T1000 (cell line): ENCODE results near the gene DNAJB2.
"Not testable (repeated sequence)": the region's sequence is repeated elsewhere in the genome, so short reads cannot be mapped to it uniquely, and the experiment has no call there.

Experiments used
- DNase-seq: peaks from one replicate; lab custom pipeline; 2025; ENCODE audit warnings: mixed read lengths; lab: John Stamatoyannopoulos, UW

Gene DNAJB2

DNA sequence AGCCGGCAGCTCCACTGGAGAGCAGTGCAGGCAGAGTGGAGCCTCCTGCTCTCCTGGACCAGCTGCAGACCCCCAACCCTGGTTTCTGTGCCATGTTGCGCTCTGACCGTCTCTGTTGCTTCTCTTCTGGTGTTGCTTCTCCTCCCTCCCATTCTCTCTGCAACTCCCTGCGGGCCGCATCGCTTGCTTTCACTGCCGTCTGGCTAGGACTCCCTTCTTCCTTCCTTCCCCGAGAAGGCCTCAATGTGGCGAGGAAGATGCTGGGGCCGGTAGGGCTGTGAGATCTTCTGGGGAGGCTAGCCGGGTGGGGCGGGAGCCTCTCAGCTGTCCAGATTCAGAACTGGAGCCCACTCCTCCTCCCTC, 6.2 kb downstream of the DNAJB2 start:
- DNase-seq = no peak

DNA sequence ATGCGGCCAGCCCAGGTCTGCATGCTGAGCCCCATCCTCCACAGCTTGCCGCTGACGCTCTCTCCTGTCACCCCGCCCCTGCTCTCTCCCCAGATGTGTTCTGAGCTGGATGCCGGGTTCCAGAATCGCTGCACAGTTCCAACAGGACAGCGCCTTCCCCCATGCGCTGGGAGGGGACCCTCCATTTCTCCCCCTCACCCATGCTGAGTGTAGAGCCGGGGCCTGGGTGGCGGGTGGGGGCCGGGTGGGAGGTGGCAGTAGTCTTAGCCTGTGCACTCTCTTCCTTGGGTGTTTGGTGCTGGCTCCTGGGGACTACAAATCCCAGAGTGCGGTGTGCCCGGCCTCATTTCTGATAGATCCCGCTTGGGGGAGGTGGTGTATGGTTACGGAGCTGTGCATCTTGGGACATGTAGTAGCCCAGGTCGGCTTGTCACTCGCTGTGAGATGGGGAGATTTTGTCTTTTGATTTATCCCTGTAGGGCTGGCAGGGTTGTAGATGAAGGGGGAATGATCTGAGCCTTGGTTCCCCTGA, 6.8 kb downstream of the DNAJB2 start:
- DNase-seq = no peak

DNA sequence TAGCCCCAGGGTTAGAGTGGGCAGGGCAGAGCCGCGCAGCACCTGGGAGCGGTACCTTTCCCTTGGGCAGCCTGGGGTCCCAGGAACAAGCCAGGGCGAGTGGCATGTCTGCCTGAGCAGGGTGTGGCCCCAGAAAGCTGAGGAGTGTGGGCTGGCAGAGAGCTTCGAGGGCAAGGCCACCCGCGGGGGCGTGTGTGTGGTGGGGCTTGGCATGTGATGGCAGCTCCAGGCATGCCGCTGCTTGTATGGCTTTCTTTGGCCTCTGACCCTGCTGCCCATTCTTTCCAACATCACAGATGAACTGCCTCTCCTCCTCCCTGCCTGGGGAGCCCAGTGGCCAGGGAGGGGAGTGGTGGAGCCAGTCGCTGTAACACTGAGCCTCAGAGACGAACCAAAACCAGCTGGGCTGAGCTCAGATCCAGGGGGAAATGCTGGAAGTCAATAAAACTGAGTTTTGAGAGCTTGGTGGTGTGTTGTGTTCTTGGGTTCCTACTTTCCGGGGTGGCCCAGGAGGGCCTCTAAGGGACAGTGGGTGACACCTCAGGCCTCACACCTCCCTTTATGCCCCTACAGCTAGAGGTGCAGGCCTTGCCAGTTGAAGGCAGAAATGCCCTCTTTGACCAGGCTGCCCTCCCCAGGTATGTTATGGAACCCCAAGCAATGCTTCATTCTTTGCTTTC, 7.4 kb downstream of the DNAJB2 start:
- DNase-seq = no peak

DNA sequence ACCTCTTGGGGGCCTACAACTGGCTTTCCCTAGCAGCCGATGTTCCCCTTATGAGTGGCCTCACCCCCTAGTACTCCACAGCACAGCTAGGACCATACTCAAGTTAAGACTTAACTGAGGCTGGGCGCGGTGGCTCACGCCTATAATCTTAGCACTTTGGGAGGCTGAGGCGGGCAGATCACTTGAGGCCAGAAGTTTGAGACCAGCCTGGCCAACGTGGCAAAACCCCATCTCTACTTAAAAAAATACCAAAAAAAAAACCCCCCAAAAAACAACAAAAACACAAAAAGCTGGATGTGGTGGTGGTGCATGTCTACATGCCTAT, 7.9 kb downstream of the DNAJB2 start:
- DNase-seq = not testable (repeated sequence)

DNA sequence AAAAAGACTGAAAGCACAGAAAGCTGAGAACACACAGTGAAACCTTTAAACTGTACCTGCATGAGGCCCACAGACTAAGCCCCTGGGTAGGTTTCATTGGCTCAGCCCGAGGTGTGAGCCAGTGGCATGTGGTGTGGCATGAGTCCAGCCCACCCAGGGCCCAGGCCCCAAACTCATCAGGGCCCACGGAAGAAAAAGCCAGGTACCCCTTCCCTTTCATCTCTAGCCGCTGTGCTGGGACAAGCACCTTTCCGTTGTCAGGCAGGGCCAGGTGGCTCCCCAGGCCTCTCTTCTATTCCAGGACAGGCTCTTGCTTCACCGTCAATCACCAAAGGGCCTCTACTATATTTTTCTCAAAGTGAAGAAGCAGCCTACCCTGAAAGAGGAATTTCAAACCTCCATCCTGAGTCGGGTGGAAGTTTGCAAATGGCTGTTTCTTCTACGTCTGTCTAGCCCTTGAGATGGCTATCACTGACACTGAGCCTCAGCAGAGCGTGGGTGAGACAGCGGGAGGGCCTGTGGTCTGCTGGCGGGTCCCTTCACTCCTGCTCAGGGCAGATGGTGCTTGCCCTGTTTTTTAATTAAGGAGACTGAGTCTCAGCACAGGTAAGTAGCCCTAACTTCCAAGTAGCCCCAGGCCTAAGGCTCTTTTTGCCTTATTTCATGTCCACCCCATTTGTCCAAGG, 8.6 kb downstream of the DNAJB2 start:
- no peak for DNase-seq

DNA sequence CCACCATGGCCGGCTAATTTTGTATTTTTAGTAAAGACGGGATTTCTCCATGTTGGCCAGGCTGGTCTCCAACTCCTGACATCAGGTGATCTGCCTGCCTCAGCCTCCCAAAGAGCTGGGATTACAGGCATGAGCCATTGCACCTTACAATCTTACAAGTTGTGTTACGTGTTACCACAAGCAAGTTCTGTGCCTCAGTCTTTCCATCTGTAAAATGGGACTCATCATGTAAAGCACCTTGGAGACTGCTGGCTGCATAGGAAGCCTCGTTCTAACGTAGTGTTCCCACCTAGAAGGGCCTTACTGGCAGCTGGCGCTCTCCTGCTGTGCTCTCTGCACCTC, 10.0 kb downstream of the DNAJB2 start:
- DNase-seq = no peak

DNA sequence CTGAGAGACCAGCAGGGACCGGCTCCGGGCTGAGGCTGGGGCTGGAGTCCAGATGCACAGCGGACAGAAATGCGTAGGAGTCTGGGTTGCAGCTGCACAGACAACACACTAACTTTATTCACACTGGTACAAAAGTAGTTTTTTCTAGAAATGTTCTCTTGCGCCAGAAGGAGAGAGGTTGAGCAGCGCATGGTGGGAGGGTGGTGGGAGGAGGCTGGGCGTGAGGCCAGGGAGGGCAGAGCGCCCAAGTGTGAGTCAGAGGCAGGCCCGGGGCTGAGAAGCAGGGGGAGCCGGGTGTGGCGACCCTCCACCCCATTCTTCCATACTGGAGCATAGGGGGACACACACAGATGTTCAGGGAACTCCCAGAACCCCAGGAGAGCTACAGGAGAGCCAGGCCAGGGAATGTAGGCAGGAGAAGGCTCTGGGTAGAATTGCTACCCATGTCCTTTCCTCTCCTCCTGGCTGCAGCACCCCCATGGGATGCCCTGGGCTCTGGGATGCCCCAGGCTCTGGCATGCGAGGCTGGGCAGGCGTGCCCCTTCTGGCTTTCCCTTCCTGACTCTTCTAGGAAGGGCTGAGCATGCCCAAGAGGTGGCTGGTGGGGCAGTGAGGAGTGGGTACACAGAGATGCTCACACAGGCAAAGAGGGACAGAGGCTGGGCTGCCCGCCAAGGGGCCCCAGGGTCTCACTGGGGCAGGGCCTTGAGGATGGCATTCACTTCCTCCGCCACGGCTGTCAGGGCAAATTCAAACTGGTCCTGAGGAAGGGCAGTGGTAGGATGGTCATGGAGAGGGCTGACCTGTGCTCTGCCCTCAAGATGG, 10.6 kb downstream of the DNAJB2 start:
- peak; percentile 79 for DNase-seq

DNA sequence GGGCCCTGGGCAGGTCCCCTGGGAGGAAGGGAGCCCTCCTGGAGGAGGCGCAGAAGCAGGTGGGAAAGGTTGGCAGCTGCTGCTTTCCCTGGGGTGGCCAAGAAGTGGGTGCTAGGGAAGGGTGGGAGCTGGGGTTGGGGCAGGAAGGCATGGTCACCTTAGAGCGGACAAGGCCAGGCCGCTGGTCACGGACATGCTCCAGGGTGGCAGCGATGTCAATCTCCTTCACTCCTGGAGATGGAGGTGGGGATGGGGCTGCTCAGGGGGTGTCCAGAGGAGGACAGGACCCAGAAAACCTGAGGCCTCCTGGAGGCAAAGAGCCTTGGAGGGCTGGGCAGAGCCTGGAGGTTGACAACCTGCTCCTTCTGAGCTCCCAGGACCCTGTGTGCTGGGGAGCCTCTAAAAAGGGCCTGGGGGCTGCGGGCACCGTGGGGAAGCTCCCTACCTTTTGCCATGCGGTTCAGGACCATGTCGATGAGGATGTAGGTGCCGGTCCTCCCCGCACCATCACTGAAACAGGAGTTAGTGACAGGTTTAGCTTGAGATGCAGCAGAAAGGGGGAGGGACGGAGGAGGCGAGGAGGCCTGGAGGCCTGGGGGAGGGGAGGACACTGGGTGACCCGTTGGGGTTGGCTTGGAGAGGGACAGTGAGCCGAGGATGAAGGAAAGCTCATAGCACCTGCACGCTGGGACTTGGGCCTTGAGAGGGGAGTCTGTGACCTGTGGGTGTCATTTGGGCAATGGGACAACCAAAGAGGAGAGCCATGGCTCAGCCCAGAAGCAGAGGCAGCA, 11.4 kb downstream of the DNAJB2 start:
- no peak for DNase-seq

DNA sequence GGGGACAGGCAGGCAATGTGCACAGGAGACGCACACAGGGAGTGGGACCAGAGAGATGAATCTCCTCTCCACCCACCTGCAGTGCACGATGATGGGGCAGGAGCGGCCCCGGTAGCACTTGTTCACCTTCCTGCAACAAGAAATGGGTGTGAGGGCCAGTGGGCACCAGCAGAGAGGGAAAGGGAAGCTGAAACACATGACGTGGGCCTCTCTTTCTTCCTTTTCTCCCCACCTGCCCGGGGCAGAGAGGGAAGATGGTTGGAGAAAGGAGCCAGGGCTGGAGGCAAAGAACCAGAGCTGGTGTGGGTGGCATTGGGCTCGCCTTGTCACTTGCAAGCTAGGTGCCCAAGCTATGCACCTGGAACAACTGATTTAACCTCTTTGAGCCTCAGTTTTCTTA, 12.2 kb downstream of the DNAJB2 start:
- no peak for DNase-seq

DNA sequence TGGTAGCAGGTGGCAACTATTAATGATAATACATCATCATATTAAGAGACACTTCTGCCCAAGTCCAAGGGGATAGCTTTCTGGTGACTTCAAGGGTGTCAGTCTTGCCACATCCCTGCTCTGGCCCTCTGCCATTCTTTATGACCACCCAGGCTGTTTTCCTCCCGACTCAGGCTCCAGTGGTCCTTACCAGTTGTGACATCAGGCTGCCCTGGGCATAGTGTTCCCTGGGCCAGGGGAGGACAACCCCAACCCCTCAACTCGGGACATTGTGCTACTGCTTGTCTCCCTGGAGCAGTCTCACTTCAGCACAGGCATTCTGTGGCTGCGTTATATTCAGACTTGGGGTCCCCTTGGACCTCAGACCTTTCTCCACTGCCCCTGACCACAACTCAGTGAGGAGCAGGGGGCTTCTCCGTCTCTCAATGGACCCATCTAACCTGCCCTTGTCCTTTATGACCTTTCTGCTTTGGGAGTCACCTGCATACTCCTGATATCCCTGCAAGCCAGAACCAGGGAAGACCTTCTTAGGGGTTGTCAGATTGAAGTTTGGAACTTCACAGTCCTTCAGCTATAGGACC, 12.8 kb downstream of the DNAJB2 start:
- no peak for DNase-seq

DNA sequence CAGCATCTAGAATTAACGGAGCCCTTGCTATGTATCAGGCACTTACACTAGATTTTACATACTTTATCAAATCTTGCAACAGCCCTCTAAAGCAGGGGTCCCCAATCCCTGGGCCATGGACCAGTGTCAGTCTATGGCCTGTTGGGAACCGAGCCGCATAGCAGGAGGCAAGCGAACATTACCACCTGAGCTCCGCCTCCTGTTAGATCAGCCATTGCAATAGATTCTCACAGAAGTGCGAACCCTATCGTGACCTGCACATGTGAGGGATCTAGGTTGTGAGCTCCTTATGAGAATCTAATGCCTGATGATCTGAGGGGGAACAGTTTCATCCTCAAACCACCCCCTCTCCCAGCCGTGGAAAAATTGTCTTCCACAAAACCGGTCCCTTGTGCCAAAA, 13.4 kb downstream of the DNAJB2 start:
- no peak for DNase-seq

DNA sequence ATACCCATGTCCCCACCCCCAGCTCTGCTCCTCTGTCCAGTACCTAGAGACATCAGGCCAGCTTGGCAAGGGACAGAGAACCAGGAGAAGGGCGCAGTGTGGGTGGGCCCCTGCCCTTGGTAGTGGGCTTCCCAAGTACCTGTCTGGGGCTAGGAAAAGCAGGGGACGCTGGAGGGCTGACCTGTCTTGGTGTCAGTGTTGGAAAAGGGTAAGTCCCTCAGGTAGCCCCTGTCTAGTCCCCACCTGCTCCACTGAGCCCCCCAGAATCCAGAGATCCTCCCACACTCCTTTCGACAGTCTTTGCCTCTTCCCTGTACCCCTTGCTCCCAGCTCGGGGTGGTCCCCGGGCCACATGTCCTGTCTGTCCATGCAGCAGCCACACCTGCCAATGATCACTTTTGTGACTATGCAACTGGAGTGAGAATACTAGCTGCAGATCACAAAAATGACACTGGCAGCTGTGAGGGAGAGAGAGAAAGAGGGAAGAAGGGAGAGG, 14.6 kb downstream of the DNAJB2 start:
- DNase-seq = no peak

DNA sequence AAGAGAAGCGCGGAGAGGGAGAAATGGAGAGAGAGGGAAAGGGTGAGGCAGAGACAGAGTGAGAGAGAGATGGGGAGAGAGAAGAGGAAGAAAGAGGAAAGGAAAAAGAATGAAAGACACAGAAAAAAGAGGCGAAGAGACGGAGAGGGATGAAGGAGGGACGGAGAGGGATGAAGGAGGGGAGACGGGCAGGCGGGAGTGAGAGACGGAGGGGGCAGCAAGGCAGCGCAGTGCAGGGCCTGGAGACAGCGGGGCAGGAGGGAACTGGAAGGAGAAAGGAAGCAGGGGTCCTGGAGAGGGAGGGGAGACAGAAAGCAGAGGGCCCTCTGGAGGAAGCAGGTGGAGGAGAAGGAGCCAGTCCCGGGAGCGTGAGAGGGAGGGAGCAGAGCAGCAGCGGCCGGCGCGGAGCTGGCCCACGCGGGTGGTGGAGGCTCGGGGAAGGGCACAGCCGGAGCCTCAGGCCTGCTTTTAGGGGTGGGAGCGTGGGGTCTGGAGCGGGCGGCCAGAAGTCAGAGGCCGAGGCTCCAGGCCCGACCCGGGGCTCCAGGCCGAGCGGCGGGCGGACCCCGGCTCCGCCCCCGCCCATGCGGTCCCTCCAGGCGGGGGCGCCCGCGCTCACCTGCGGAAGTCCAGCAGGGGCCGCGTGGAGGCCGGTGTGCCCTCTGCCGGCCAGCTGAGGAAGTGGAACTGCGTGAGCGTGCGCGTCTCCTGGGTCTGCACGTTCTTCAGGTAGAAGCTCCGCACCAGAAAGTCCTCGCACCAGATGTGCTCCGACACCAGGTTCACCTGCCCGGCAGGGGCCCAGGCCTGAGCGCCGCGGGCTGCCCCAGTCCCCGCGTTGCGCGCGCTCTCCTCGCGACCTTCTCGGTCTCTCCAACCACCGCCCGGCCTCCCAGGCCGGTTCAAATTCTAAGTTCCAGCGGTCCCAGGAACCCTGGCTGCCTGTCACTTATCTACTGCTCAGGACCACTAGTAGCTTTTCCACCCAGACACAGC, 15.5 kb downstream of the DNAJB2 start:
- DNase-seq = peak; percentile 63

DNA sequence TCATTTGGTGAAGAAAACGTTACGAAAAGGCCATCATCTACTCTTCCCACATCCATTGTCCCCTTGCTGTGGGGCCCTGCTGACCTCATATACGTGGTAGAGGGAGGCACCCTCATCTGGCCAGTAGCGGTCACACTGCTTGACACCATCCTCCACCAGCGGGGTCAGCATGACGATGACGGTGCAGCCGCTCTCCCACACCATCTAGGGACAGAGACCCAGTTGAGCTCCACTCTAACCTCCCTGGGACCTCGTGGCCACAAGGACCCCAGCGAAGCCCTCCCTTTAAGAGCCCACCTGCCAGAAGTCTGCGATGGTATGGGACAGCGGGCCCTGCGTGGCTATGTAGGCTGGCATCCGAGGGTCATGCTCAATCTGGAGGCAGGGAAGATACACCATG, 17.0 kb downstream of the DNAJB2 start:
- DNase-seq = no peak

DNA sequence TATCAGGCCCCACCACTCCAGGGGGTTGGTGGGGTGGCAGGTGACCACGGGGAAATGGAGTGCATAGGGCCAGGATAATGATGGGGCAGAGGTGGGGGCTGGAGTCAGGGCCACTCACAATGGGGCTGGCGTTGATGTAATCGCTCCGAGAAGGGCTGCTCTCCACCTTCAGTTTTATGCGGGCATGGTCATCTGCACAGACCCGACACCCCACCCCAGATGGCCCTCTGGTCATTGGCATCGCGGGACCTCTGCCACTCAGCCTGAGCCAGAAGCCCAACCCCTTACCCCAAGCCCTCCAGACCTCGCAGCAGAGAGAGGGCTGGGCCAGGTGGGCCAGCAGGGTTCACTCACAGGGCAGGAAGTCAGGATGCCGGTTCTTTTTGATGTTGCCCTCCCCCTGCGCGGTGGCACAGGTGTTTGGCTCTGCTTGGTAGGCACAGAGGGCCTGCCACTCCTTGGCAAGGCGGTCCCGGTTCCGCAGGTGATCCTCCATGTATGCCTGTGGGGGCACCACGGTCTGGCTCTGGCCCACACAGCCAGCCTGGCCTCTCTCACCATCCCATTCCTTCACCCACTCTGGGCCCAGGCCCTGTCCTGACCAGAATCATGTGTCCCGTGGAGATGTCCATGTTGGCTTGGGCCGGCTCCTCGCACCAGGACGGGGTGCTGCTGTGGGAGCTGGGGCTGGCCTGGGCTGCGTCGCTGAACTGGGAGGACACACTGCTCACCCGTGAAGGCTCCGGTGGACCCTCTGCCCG, 17.6 kb downstream of the DNAJB2 start:
- no peak for DNase-seq

DNA sequence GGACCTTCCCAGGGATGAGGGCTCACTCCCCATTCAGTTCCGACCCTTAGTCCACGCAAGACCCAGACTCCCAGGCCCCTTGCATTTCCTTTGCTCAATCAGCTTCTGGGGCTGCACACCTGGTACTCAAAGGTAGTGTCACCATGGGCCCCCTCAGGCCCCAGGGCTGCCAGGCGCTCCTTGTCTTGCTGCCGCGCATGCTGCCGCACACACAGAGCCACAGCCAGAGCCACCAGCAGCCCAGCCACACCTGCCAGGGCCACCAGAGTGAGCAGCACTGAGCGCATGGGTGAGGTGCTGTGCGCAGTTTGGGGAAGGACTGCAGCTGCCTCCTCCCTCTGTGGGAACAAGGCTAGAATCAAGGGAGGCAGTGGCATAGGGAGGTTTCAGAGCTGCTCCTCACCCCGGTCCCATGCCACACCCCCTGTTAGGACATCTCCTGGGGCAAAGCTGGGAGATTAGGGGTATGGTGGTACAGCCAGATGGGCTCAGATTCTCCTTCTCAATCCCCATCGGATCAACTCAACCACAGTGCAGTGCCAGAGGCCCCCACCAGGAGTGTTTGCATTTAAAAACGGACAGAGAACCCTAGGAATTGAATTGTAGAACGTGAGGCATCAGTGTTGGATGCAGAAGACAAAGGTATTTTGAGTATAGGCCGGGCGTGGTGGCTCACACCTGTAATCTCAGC, 18.7 kb downstream of the DNAJB2 start:
- DNase-seq = no peak

DNA sequence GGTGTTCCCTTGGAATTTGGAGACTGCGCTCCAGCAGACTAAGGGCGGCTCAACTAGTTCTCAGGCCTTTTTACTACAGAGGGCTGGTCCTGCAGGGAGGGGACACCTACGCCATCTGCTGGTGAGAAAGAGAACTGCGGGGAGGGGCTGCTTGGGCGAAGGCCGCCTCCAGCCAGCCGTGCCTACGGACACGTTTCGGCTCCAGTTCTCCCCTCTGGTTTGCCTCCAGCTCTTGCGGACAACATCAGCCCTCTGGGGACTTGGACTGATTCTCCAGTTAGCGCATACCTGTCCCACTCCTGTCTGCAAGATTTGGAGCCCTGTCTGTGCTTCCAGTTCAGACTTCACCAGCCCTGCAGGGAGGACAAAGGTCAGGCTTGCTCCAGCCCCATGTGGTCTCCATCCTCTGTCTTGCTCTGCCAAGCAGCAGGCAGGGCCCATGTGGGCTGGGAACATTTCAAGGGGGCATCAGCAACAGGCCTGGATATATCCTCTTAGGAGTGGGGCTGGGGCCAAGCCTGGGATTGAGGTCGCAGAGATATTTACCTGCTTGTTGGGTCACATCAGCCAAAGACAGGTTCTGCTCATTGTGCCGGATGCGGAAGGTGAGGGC, 19.7 kb downstream of the DNAJB2 start:
- DNase-seq = peak; percentile 75

DNA sequence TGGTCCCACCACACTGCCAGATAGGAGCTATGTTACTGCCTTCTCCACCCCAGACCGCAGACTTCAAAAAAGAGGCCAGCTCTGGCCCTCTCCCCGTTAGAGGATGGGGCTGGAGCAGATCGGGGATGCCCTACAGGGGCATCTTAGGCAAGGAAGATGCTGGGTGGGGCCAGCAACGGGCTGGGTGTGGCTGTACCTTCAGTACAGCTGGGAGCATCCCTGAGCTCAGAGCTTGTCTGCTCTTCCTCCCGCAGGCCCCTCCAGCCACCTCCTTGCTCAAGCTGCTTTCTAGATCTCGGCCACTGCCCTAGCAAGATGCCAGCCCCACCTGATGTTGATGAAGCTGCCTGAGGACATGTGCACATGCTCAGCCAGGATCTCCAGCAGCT, 20.2 kb downstream of the DNAJB2 start:
- DNase-seq = no peak

DNA sequence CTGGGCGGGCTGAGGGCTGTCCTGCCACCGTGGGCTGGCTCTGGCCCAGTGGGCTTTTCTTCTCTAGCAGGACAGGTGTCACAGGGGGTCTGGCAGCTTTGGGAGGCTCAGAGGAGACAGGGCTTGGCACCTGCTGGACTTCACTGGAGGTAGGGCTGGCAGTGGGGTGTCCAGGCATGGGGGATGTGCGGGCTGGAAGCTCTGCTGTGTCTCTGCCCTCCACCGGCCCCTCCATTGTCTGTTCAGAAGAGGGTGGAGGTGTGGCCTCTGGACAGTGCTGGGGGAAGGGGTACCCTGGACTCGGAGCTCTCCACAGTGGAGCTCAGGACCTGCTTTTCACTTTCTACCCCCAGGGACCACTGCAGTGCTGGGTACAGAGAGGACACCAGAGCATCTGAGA, 20.9 kb downstream of the DNAJB2 start:
- DNase-seq = no peak
